GM18858 (cell line): ENCODE measurements around the gene ZNF207.
"Not testable (repeated sequence)": the region's sequence is repeated elsewhere in the genome, so short reads cannot be mapped to it uniquely, and the experiment has no call there.

Experiments
- ATAC-seq: cut with Tn5 transposase; IDR thresholded peaks from one replicate; pipeline ENCODE4 v1.9.1; 2021; ENCODE audit not compliant: unreplicated experiment

Gene ZNF207

DNA sequence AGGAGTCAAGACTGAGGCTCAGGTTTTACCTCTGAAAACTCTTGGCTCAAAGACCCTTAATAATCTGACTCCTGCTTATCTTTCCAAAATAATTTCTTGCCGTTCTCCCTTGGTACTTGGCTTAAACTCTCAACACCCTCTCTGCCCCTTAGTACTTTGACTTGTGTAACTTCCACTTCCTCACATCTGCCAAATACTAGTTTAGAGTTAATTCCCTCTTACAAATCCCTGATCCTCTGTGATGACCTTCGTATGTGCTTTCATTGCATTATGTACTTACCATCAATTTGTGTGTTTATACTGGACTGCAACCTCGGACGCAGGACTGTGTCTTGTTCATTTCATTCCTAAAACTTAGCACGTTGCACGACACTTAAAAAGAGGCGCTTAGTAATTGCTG, 35.2 kb downstream of the ZNF207 start:
- no peak for ATAC-seq

DNA sequence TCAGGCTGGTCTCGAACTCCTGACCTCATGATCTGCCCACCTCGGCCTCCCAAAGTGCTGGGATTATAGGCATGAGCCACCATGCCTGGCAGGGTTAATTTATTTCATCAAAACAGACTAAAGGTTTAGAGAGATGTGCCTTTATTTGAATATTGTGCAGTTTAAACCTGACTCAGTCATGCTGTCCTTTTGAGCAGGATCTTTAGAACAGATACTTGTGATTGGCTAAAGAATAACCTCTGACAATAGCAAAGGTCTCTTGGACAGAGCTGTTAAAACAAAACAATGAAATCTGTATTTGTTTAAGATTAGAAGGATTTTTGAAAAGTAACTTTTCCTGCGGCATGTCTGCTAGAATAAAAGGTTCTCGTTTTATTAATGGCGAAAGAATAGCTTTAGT, 36.0 kb downstream of the ZNF207 start:
- ATAC-seq: no peak

DNA sequence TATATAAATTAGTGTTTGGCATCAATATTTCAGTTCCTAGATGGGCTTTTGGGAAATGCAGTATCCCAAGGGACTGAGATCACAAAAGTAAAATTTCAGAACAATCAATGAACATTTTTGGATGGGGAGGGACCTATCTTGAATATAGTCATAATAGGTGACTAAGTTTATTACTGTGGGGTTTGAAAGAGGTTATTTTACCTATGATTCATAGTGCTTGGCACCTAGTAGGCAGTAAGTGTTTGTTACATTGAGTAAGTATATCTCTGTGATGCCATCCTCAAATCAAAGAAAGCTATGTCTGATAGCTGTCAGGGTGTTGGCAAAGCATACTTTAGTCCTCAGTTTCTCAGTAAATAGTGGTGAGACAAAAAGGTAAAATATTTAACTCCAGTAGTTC, 36.9 kb downstream of the ZNF207 start:
- no peak for ATAC-seq

DNA sequence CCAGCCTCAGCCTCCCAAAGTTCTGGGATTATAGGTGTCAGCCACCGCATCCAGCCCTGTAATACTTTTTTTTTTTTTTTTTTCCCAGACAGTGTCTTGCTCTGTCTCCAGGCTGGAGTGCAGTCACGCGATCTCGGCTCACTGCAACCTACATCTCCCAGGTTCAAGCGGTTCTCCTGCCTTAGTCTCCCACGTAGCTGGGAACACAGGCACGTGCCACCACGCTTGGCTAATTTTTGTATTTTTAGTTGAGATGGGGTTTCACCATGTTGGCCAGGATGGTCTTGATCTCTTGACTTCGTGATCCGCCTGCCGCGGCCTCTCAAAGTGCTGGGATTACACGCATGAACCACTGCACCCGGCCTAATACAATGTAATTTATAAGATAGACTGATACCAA, 38.2 kb downstream of the ZNF207 start:
- ATAC-seq: not testable (repeated sequence)

DNA sequence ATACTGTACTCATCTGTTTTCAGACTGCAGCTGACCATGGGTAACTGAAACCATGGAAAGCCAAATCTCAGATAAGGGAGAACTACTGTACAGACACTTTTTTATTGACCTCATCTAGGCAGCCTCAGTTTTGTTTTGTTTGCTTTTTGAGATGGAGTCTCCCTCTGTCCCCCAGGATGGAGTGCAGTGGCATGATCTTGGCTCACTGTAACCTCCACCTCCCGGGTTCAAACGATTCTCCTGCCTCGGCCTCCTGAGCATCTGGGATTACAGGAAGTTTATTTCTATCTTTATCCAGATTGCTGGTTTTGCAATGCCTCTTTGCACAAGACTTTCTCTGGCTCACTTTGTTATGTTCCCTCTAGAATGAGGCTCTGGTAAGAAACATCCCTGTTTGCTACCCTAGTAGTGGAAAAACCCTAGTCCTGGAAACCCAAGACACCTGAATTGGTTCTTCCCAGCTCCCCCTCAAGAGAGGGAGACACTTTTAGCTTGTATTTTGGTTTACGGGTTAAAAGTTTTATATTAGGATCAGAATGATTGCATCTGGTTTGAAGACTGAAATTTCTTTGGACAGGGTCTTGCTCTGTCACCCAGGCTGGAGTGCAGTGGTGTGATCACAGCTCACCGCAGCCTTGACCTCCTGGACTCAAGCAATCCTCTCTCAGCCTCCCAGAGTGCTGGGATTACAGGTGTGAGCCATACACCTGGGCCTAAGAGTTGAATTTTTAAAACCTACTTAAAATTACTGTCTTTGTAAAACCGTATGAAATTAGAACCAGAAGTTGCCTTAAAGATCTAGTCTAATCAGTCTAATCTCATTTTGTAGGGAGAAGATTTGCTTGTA, 38.9 kb downstream of the ZNF207 start:
- ATAC-seq: no peak

DNA sequence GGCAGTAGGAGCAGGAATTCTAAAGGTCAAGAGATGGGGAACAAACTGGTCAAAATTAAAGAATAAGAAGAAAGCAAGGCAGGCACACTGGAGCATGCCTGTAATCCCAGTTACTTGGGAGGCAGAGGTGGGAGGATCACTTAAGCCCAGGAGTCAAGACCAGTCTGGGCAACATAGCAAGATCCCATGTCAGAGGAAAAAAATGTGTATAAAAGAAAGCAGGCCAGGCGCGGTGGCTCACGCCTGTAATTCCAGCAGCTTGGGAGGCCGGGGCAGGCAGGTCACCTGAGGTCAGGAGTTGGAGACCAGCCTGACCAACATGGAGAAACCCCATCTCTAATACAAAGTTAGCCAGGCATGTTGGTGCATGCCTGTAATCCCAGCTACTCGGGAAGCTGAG, 43.9 kb downstream of the ZNF207 start:
- ATAC-seq: no peak

DNA sequence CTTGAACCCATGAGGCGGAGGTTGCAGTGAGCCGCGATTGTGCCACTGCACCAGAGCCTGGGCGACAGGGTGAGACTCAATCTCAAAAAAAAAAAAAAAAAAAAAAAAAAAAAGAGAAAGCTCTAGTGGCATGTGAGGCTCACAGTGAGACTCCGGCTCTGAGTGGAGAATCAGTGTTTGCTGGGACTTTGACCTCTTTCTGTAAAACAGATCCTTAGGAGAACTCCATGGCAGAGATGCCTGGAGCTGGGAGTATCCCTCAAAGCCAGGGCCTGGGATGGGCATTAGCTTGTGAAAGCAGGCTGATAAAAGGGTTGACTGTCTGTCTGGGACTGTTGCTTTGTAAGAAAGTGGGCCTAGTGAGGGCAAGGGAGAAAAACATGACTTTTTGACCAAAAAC, 46.4 kb downstream of the ZNF207 start:
- no peak for ATAC-seq

DNA sequence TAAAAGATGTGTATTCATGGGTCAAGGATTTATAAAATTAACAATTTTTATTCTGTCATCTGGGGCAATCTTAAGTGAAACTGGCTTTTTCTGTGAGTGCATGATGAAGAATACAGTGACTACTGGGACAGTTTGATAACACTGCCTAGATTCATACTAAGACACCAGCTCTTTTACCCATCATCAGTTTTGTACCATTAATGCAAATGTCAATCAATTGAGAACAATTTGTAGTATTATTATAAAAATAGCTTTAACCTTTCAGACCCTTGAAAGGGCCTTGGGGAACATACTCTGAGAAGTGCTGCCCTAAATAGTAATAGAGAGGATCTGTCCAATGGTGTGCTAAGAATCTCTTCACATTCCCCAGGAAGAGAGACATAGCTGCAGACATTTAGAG, 49.0 kb downstream of the ZNF207 start:
- ATAC-seq: no peak

DNA sequence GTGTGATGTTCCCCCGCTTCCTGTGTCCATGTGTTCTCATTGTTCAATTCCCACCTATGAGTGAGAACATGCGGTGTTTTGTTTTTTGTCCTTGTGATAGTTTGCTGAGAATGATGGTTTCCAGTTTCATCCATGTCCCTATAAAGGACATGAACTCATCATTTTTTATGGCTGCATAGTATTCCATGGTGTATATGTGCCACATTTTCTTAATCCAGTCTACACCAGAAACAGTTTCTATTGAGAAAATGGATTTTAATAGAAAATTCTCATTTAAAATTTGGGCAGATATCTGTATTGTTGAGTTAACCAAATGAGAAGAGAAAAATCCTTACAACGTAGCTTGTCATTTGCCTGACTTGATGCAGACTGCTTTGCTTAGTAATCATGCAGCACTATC, 60.1 kb downstream of the ZNF207 start:
- not testable (repeated sequence) for ATAC-seq

DNA sequence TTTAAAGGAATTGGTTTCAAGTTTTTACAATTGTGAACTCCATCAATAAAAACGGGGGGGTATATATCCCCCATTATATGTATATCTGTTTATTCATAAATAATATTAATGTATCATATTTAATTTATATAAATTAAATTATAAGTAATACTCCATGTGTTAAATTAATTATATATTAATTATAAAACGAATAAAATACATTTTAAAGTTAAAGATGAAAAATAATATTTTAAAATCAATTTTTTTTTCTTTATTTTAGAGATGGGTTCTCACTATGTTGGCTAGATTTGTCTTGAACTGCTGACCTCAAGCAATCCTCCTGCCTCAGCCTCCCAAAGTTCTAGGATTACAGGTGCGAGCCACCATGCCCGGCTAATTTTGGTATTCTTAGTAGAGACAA, 76.9 kb downstream of the ZNF207 start:
- no peak for ATAC-seq

DNA sequence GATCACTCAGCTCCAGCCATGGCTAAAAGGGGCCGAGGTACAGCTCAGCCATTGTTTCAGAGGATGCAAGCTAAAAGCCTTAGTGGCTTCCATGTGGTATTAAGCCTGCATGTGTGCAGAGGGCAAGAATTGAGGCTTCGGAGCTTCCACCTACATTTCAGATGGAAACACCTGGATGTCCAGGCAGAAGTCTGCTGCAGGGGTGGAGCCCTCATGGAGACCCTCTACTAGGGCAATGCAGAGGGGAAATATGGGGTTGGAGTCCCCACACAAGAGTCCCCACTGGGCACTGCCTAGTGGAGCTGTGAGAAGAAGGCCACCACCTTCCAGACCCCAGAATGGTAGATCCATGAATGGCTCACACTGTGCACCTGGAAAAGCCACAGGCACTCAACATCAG, 79.6 kb downstream of the ZNF207 start:
- ATAC-seq: no peak
